Left lung (tissue), 10 donors: ENCODE data around the gene DIMT1. TPM values are rescaled to one million over a fixed set of nuclear protein-coding genes. Genes with fewer than 3 reads are reported as not detected.

Source experiments
- ATAC-seq: fragments of 200-7000 bp; cut with Tn5 transposase; one replicate; pipeline ENCODE4 v1.9.1; 2020; ENCODE audit warnings: moderate library complexity
- DNase-seq, 4 donors: peaks; one replicate each; pipeline ENCODE4 v3.0.0-alpha.2; 2013 to 2020
- H3K27ac ChIP-seq, 2 donors: fragments of 200-600 bp; sonication (generic) in 1 of 2; one replicate each; pipeline versions ENCODE4 v1.5.0 to v1.8.0; 2020 to 2021
- H3K27me3 ChIP-seq, 2 donors: fragments of 200-600 bp; sonication (generic) in 1 of 2; one replicate each; pipeline versions ENCODE4 v1.5.0 to v1.8.0; 2020 to 2021
- H3K36me3 ChIP-seq, 2 donors: fragments of 200-600 bp; sonication (generic) in 1 of 2; one replicate each; pipeline versions ENCODE4 v1.5.0 to v1.8.0; 2020 to 2021
- H3K4me1 ChIP-seq, 2 donors: fragments of 200-600 bp; one replicate each; pipeline ENCODE4 v1.8.0; 2021
- H3K4me3 ChIP-seq, 2 donors: fragments of 200-600 bp; sonication (generic) in 1 of 2; one replicate each; pipeline versions ENCODE4 v1.5.0 to v1.8.0; 2020 to 2021; ENCODE audit warnings: mild to moderate bottlenecking in 1 of 2
- H3K9me3 ChIP-seq, 2 donors: fragments of 200-600 bp; sonication (generic) in 1 of 2; one replicate each; pipeline versions ENCODE4 v1.5.0 to v1.8.0; 2020 to 2021
- intact Hi-C, 2 donors: fragments of 100-400 bp; cut with DNase I; formaldehyde crosslinking; loops; one replicate each; pipeline versions ENCODE4 v1.11.2 to v1.14.2; 2022
- polyA plus RNA-seq, 6 donors: library from polyadenylated mRNA; unstranded; fragments of 120-200 nt; gene quantifications; one replicate each; pipeline ENCODE4 v1.2.1, GENCODE V29; 2013; ENCODE audit not compliant: insufficient read length in 6 of 6
- total RNA-seq, 2 donors: library from RNA; stranded (reverse); fragmentation: NEBNext Ultra II Directional; extraction: Animal tissue kit (Norgen Biotek cat#: 25700); gene quantifications; one replicate each; pipeline ENCODE4 v1.2.1, GENCODE V29; 2021
- TF ChIP-seq, protein P1 (sequence below), 2 donors: fragments of 200-600 bp; sonication (generic) in 1 of 2; IDR thresholded peaks; one replicate each; pipeline versions ENCODE4 v1.5.0 to v1.8.0; 2021; ENCODE audit warnings: antibody characterized with exemption in 2 of 2
- donor health status: DM: no; HTN: yes; CAD: no.
- donor health status: DM: no; HTN: no; CAD: no.

DIMT1 gene
- total and polyA plus RNA-seq, 8 donors: 19.7 to 39.7 (median 34.8) TPM

GRCh38 chr5:62343428-62343827 is 60.3 kb downstream of the DIMT1 start:
- no peaks in the 10 kb centered on the region for H3K9me3 ChIP-seq
- intact Hi-C loops: no loop called here
- H3K36me3 ChIP-seq: peaks cover 0 to 14% of the 10 kb centered on the region in 2 donors

DNA sequence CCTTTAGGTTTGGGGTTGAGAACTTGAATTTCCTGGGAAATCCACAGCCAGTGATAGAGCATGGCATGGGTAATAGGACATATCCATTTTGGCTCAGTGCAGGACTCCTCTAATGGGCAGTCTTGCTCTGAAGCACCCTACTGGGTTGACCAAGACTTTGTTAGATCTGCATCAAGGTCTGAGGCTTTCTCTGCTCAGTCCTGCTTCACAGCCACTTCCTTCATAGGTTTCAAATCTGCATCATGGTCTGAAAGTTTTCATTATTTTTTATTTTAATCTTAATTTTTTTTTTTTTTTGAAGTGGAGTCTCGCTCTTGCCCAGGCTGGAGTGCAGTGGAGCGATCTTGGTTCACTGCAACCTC is 61.2 kb downstream of the DIMT1 start:
- H3K4me1 ChIP-seq: no peaks in the 10 kb centered on the region
- H3K4me3 ChIP-seq: no peak overlapping the region
- intact Hi-C loops: no loop called here
- H3K36me3 ChIP-seq: peaks cover 0 to 4% of the 10 kb centered on the region in 2 donors
- TF ChIP-seq, protein P1, sequence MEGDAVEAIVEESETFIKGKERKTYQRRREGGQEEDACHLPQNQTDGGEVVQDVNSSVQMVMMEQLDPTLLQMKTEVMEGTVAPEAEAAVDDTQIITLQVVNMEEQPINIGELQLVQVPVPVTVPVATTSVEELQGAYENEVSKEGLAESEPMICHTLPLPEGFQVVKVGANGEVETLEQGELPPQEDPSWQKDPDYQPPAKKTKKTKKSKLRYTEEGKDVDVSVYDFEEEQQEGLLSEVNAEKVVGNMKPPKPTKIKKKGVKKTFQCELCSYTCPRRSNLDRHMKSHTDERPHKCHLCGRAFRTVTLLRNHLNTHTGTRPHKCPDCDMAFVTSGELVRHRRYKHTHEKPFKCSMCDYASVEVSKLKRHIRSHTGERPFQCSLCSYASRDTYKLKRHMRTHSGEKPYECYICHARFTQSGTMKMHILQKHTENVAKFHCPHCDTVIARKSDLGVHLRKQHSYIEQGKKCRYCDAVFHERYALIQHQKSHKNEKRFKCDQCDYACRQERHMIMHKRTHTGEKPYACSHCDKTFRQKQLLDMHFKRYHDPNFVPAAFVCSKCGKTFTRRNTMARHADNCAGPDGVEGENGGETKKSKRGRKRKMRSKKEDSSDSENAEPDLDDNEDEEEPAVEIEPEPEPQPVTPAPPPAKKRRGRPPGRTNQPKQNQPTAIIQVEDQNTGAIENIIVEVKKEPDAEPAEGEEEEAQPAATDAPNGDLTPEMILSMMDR (IDR thresholded peaks at IDR 0.05): no peak
- DNase-seq (no peak), ATAC-seq (no peak)
- H3K27me3 ChIP-seq: no peaks in the 10 kb centered on the region
- H3K27ac ChIP-seq: no peak overlapping the region
- H3K9me3 ChIP-seq: no peaks in the 10 kb centered on the region

More at GRCh38 chr5:62343428-62343827, 60.3 kb downstream of the DIMT1 start:
- TF ChIP-seq, protein P1 (IDR thresholded peaks at IDR 0.05): no peak
- no peak overlapping the region for H3K27ac ChIP-seq
- no peak overlapping the region for H3K4me3 ChIP-seq
- no peaks in the 10 kb centered on the region for H3K27me3 ChIP-seq
- ATAC-seq (no peak), DNase-seq (no peak)
- H3K4me1 ChIP-seq: no peaks in the 10 kb centered on the region

GRCh38 chr5:62341783-62342475 is 61.8 kb downstream of the DIMT1 start:
- no peak overlapping the region for H3K4me3 ChIP-seq
- TF ChIP-seq, protein P1 (IDR thresholded peaks at IDR 0.05): no peak
- no peaks in the 10 kb centered on the region for H3K36me3 ChIP-seq
- no peaks in the 10 kb centered on the region for H3K4me1 ChIP-seq
- intact Hi-C loops: no loop called here
- DNase-seq: no peak
- no peak for ATAC-seq
- no peak overlapping the region for H3K27ac ChIP-seq
- H3K9me3 ChIP-seq: no peaks in the 10 kb centered on the region
- H3K27me3 ChIP-seq: no peaks in the 10 kb centered on the region

GRCh38 chr5:62340979-62341378 is 62.7 kb downstream of the DIMT1 start:
- Histone ChIP-seq H3K36me3 (no peaks in the 10 kb centered on the region), H3K4me3 (no peak overlapping the region), H3K27ac (no peak overlapping the region), H3K9me3 (no peaks in the 10 kb centered on the region), H3K27me3 (no peaks in the 10 kb centered on the region), H3K4me1 (no peaks in the 10 kb centered on the region)
- no peak for ATAC-seq
- TF ChIP-seq, protein P1 (IDR thresholded peaks at IDR 0.05): no peak
- intact Hi-C loops: no loop called here
- DNase-seq: no peak

DNA sequence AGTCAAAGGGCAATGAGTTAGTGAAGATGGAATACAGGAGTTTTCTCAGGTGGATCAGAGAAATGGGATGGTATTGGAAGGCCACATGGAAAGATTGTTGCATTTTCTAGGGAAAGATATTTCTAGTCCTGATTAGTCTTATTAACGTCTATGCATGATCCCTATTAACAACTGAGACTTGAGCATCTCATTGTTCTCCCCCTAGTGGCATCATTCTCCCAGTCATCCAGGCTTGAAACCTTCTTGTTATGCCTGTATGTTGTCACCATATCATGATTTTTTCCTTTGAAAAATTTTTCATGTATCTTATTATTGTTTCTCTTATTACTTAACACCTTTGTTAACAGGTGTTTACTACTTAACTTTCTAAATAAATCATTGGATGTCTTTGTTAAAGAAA is 63.3 kb downstream of the DIMT1 start:
- Histone ChIP-seq H3K4me1 (no peaks in the 10 kb centered on the region), H3K36me3 (no peaks in the 10 kb centered on the region), H3K4me3 (no peak overlapping the region), H3K27ac (no peak overlapping the region), H3K9me3 (no peaks in the 10 kb centered on the region), H3K27me3 (no peaks in the 10 kb centered on the region)
- TF ChIP-seq, protein P1 (IDR thresholded peaks at IDR 0.05): peak in 1 of 2 donors; percentile 39
- no peak for DNase-seq
- intact Hi-C loops: no loop called here
- ATAC-seq: no peak

Other genes with a start within 250 kb of the DIMT1 start
- 10 to 100 TPM; 26.3 to 28.1 TPM for gene KIF2A, start 97.7 kb downstream of the DIMT1 start, total RNA-seq
- gene KIF2A, start 97.7 kb downstream of the DIMT1 start, polyA plus RNA-seq: 10 to 100 TPM; 40.2 to 48.3 (median 44.1) TPM
- gene IPO11, start 8.9 kb upstream of the DIMT1 start, total RNA-seq: 10 to 100 TPM; 27.0 to 40.5 TPM
- 10 to 100 TPM; 35.1 to 42.6 (median 37.7) TPM for gene IPO11, start 8.9 kb upstream of the DIMT1 start, polyA plus RNA-seq
- 1 to 10 TPM; 1.1 to 5.7 TPM for gene LRRC70, start 174.9 kb upstream of the DIMT1 start, total RNA-seq
- gene LRRC70, start 174.9 kb upstream of the DIMT1 start, polyA plus RNA-seq: 10 to 100 TPM in 3 of 6 donors, 1 to 10 TPM in 3; 7.5 to 11.8 (median 9.1) TPM